Keratinocyte (primary cell): ENCODE data around the gene AKTIP. TPM values are rescaled to one million over a fixed set of nuclear protein-coding genes. Genes with fewer than 3 reads are reported as not detected.
A peak's percentile ranks its signal among the peaks of the same experiment; 100 is the strongest.

Source experiments
- DNase-seq: peaks from one replicate; pipeline ENCODE4 v3.0.0-alpha.2; 2011; ENCODE audit warnings: low read depth, missing footprints, low spot score
- FAIRE-seq: peaks from 2 replicates; lab custom pipeline; 2011; peaks lifted over from hg19 to GRCh38; lab: Jason Lieb, UNC
- H2AFZ ChIP-seq: 2 replicates; pipeline ENCODE4 v1.6.0; 2012; ENCODE audit warnings: low read length, control low read depth, inconsistent platforms; ENCODE audit not compliant: control insufficient read depth
- H3K27ac ChIP-seq: 2 replicates; pipeline ENCODE4 v1.5.1; 2011; ENCODE audit warnings: low read length; ENCODE audit not compliant: control insufficient read depth, insufficient read depth
- H3K27me3 ChIP-seq: 3 replicates; pipeline ENCODE4 v1.6.0; 2011; ENCODE audit warnings: low read length; ENCODE audit not compliant: control insufficient read depth, insufficient read depth; ENCODE audit errors: extremely low read depth
- H3K36me3 ChIP-seq, 2 experiments: 2 replicates in 1 of 2; 3 replicates in 1 of 2; pipeline ENCODE4 v1.5.1; 2011; ENCODE audit warnings: low read length in 2 of 2, mild to moderate bottlenecking in 1 of 2; ENCODE audit not compliant: control insufficient read depth in 2 of 2, insufficient read depth in 2 of 2; ENCODE audit errors: extremely low read depth in 1 of 2
- H3K4me1 ChIP-seq: 3 replicates; pipeline ENCODE4 v1.5.1; 2011; ENCODE audit warnings: low read length; ENCODE audit not compliant: control insufficient read depth, insufficient read depth; ENCODE audit errors: extremely low read depth
- H3K4me2 ChIP-seq: 3 replicates; pipeline ENCODE4 v1.6.0; 2011; ENCODE audit warnings: low read depth, low read length; ENCODE audit not compliant: control insufficient read depth, insufficient read depth; ENCODE audit errors: extremely low read depth
- H3K4me3 ChIP-seq, 3 experiments: fragments of 200-600 bp in 1 of 3; sonication (generic) in 1 of 3; 2 replicates in 2 of 3; 3 replicates in 1 of 3; pipeline ENCODE4 v1.5.1; 2011 to 2016; ENCODE audit warnings: low read length in 3 of 3, mild to moderate bottlenecking in 3 of 3, control low read depth in 2 of 3, inconsistent platforms in 1 of 3, low read depth in 1 of 3, mixed read lengths in 1 of 3, mixed run types in 1 of 3, moderate library complexity in 1 of 3; ENCODE audit not compliant: control insufficient read depth in 2 of 3, insufficient read depth in 2 of 3; ENCODE audit errors: extremely low read depth in 1 of 3
- H3K79me2 ChIP-seq: 2 replicates; pipeline ENCODE4 v1.6.0; 2012; ENCODE audit warnings: low read length; ENCODE audit not compliant: control insufficient read depth, insufficient read depth
- H3K9ac ChIP-seq: 3 replicates; pipeline ENCODE4 v1.6.0; 2011; ENCODE audit warnings: low read length; ENCODE audit not compliant: control insufficient read depth, insufficient read depth; ENCODE audit errors: extremely low read depth
- H3K9me1 ChIP-seq: 3 replicates; pipeline ENCODE4 v1.6.0; 2011; ENCODE audit warnings: low read length; ENCODE audit not compliant: control insufficient read depth, insufficient read depth; ENCODE audit errors: extremely low read depth
- H3K9me3 ChIP-seq: 2 replicates; pipeline ENCODE4 v1.5.1; 2012; ENCODE audit warnings: low read depth, low read length; ENCODE audit not compliant: control insufficient read depth
- H4K20me1 ChIP-seq: 3 replicates; pipeline ENCODE4 v1.6.0; 2011; ENCODE audit warnings: low read length; ENCODE audit not compliant: control insufficient read depth, insufficient read depth; ENCODE audit errors: extremely low read depth
- CTCF ChIP-seq, 3 experiments: IDR thresholded peaks in 1 of 3; conservative IDR thresholded peaks in 1 of 3; optimal IDR thresholded peaks in 1 of 3; 2 replicates in 2 of 3; 3 replicates in 1 of 3; pipeline versions ENCODE3 to v1.5.1; 2011; ENCODE audit warnings: low read length in 3 of 3, mild to moderate bottlenecking in 3 of 3, moderate library complexity in 2 of 3, control low read depth in 1 of 3, inconsistent platforms in 1 of 3; ENCODE audit not compliant: insufficient read depth in 2 of 3; ENCODE audit errors: extremely low read depth in 1 of 3
- EZH2 ChIP-seq: IDR thresholded peaks from one replicate; pipeline ENCODE4 v1.6.1; 2012; ENCODE audit warnings: inconsistent platforms, mild to moderate bottlenecking, low read length, moderate library complexity
- dilution Hi-C: fragments of 300-500 bp; cut with MboI; formaldehyde crosslinking; loops from one replicate; pipeline ENCODE4 v1.7.0; 2020; ENCODE audit warnings: low sequenced_read_pairs; ENCODE audit not compliant: extremely low pct_ligation_motif_present
- polyA plus RNA-seq, 5 experiments: library from polyadenylated mRNA; depleted of rRNA in 3 of 5; stranded (reverse) in 3 of 5; stranded (forward) in 1 of 5; unstranded in 1 of 5; fragments of >200 nt; gene quantifications; 1 replicate in 1 of 5; 2 replicates in 3 of 5; 3 replicates in 1 of 5; pipeline versions ENCODE4 v1.2.1 to v1.2.3, GENCODE V29; 2011 to 2012; ENCODE audit warnings: missing spikeins in 2 of 5, low read depth in 1 of 5, low replicate concordance in 1 of 5

AKTIP gene
- polyA plus RNA-seq, 1 donor (not counting 4 experiments of a cell fraction or from before 2014, with no cell fraction given) = 23.6 TPM

GRCh38 chr16:53546988-53547391 lies 44.0 kb upstream of the AKTIP start:
- no peak for TF ChIP-seq EZH2
- TF ChIP-seq CTCF (optimal IDR thresholded peaks at IDR 0.05 in 1 of 3, IDR thresholded peaks at IDR 0.05 in 1 of 3, conservative IDR thresholded peaks at IDR 0.05 in 1 of 3; ENCODE audit: extremely low read depth in 1 of 3, insufficient read depth in 2 of 3, low read length in 3 of 3) = peak in 1 of 3 experiments; percentile 25
- no peak overlapping the region for H2AFZ ChIP-seq
- H3K27me3 ChIP-seq = peaks cover 17% of the 10 kb centered on the region
- no peak overlapping the region for H3K27ac ChIP-seq
- FAIRE-seq (no peak), DNase-seq (no peak)
- H3K4me2 ChIP-seq = no peak overlapping the region
- no peaks in the 10 kb centered on the region for H3K9me3 ChIP-seq
- H3K4me1 ChIP-seq = peaks cover 7% of the 10 kb centered on the region
- H3K79me2 ChIP-seq = no peaks in the 10 kb centered on the region
- dilution Hi-C loops = no loop called here
- H4K20me1 ChIP-seq = no peaks in the 10 kb centered on the region
- no peak overlapping the region for H3K9ac ChIP-seq
- H3K4me3 ChIP-seq = no peak overlapping the region
- no peaks in the 10 kb centered on the region for H3K36me3 ChIP-seq
- H3K9me1 ChIP-seq = no peaks in the 10 kb centered on the region

GRCh38 chr16:53545433-53545832 lies 42.4 kb upstream of the AKTIP start:
- peaks cover 7% of the 10 kb centered on the region for H3K4me1 ChIP-seq
- no peak for DNase-seq
- no peaks in the 10 kb centered on the region for H4K20me1 ChIP-seq
- dilution Hi-C loops = no loop called here
- TF ChIP-seq EZH2 (no peak), CTCF (optimal IDR thresholded peaks at IDR 0.05 in 1 of 3, IDR thresholded peaks at IDR 0.05 in 1 of 3, conservative IDR thresholded peaks at IDR 0.05 in 1 of 3; ENCODE audit: extremely low read depth in 1 of 3, insufficient read depth in 2 of 3, low read length in 3 of 3) (no peak)
- H3K79me2 ChIP-seq = no peaks in the 10 kb centered on the region
- no peaks in the 10 kb centered on the region for H3K9me3 ChIP-seq
- no peak overlapping the region for H3K4me3 ChIP-seq
- no peak for FAIRE-seq
- no peak overlapping the region for H3K9ac ChIP-seq
- H3K36me3 ChIP-seq = no peaks in the 10 kb centered on the region
- H3K9me1 ChIP-seq = no peaks in the 10 kb centered on the region
- no peak overlapping the region for H3K4me2 ChIP-seq
- no peak overlapping the region for H3K27ac ChIP-seq
- H2AFZ ChIP-seq = no peak overlapping the region
- H3K27me3 ChIP-seq = peaks cover 10% of the 10 kb centered on the region
